HL-60 (cell line): ENCODE data around the gene TMEM134.

ENCODE experiments used
- POLR2AphosphoS5 ChIP-seq: IDR thresholded peaks from 2 replicates; pipeline ENCODE4 v1.6.1; 2012; ENCODE audit warnings: low read depth
- TF ChIP-seq, protein P1 (sequence below): IDR thresholded peaks from one replicate; pipeline ENCODE4 v1.5.1; 2011; ENCODE audit warnings: low read length, control low read depth, inconsistent platforms; ENCODE audit not compliant: insufficient read depth

DNA sequence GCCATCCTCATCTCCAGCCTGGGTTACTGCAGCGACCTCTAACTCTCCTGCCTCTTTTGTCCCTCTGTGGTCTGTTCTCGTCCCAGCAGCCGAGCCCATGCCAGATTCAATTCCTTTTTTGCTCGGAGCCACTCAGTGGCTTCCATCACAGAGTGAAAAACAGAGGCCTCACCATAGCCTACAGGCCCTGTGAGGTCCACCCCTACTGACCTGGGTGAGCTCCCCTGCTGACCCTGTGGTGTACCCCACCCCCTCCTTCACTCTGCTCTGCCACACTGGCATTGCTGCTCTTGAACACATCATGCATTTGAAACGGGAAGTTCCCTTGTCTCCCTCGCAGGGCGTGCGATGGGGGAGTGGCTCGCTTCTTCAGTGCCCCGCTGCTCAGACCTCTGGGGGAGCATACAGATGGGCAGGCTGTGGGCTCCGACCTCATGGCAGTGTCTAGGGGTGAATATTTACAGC lies 15.8 kb upstream of the TMEM134 start:
- TF ChIP-seq, protein P1, sequence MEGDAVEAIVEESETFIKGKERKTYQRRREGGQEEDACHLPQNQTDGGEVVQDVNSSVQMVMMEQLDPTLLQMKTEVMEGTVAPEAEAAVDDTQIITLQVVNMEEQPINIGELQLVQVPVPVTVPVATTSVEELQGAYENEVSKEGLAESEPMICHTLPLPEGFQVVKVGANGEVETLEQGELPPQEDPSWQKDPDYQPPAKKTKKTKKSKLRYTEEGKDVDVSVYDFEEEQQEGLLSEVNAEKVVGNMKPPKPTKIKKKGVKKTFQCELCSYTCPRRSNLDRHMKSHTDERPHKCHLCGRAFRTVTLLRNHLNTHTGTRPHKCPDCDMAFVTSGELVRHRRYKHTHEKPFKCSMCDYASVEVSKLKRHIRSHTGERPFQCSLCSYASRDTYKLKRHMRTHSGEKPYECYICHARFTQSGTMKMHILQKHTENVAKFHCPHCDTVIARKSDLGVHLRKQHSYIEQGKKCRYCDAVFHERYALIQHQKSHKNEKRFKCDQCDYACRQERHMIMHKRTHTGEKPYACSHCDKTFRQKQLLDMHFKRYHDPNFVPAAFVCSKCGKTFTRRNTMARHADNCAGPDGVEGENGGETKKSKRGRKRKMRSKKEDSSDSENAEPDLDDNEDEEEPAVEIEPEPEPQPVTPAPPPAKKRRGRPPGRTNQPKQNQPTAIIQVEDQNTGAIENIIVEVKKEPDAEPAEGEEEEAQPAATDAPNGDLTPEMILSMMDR = no peak
- TF ChIP-seq POLR2AphosphoS5 = no peak
